8988T (cell line): Measurements from ENCODE around the gene AGAP1.
A peak's percentile ranks its signal among the peaks of the same experiment; 100 is the strongest.

ENCODE experiments used
- DNase-seq: peaks from one replicate; pipeline ENCODE4 v3.0.0; 2011

AGAP1 gene

GRCh38 chr2:235781775-235782174, 287.9 kb downstream of the AGAP1 start:
- no peak for DNase-seq

DNA sequence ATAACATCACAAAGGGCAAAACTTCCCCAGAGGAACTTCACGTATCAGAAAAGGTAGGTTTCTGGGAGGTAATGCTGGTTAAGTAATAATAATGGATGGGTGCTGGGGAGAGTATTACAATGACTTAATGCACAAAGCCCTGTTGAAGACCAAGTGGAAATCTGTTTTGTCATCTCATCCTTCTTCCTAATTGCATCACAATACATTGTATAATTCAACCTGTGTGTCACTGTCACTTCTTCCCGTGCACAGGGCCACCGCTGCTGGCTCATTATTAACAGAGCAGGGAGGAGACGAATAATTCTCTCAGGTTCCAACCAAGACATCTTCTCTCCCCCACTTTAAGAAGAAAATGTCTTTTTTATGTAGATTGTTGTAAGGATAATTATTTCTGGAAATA, 290.9 kb downstream of the AGAP1 start:
- DNase-seq = no peak

DNA sequence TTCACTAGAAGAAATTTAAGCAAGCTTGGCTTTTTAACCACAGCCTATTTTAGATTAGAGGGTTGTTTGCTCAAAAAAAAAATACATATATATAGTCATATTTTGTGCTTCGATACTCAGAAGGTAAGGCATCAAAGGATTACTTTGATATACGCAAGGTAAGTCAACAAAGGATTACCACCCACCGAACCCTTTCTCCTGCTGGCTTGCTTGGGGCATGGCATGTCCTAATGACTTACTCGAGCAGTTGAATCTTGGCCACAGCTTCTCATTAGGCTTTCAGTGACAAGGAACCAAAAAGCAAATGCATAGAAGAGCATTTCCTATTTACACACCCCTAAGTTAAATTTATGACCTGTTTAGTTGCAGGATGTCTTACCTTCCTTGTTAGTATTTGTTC, 295.7 kb downstream of the AGAP1 start:
- DNase-seq = no peak

- no peak for DNase-seq
These were observed 299.4 kb downstream of the AGAP1 start for GRCh38 chr2:235793163-235793752.

GRCh38 chr2:235799281-235799680, 305.4 kb downstream of the AGAP1 start:
- DNase-seq = no peak

DNA sequence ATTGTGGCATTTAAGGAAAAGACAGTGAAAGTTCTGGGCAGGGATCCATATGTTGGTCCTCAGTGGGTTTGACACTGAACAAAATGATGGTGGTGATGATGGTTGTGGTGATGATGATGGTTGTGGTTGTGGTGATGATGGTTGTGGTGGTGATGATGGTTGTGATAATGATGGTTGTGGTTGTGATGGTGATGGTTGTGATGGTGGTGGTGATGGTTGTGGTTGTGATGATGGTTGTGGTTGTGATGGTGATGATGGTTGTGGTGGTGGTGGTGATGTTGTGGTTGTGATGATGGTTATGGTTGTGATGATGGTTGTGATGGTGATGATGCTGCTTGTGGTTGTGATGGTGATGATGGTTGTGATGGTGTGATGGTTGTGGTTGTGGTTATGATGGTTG, 308.7 kb downstream of the AGAP1 start:
- no peak for DNase-seq

- DNase-seq = no peak
These were observed 309.2 kb downstream of the AGAP1 start for GRCh38 chr2:235803028-235803427.

- DNase-seq = no peak
These were observed 310.8 kb downstream of the AGAP1 start for GRCh38 chr2:235804676-235805075.

DNA sequence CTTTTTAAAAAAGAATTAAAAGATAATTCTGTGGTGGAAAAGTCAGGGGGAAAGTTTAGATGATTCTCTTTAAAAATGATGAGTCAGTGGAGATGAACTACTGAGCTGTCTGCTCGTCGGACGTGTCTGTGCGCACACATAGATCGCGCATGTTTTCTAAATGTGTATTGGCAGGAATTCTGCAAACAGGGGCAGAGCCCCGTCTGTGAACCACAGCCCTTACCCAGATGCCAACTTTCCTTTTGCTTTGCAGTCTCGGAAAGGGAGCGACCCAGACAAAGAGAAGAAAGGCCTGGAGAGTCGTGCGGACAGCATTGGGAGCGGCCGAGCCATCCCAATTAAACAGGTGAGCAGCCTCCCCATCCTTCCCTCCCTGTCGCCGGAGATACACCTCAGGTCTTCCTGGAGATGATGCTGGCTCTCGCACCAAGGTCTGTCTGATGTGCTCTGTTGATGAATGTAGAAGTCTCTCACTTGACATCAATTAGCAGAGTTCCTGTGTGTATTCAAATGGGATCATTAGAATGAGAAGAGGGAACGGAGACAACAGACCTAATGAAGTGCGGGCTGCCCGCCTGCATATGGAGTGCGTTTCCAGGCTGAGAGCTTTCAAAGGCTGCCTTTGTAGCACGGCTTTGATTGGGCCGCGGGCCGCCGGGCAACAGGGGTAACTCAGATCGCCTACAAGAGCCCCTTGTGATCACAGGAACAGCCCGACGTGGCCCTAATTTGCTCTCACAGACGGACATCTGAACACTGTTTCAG, 313.3 kb downstream of the AGAP1 start:
- DNase-seq = no peak

DNA sequence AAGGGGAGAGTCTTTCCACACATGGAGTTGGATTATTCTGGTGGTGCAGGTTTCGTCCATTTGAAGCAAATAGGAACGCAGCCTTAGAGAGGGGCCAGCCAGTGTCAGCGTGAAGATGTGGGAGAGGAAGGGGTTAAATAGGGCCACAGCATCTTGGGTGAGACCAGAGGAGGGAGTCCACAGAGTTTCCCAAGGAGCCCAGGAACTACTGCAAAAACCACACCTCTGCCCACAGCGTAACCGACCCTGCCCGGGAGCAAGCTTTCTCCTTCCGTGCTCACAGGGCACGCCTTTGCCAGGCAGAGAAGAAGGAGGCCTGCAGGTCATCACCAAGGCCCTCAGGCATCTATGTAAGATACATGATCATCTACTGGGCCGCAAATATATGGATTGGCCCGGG, 314.5 kb downstream of the AGAP1 start:
- no peak for DNase-seq

GRCh38 chr2:235810252-235810651, 316.4 kb downstream of the AGAP1 start:
- DNase-seq = no peak

GRCh38 chr2:235810846-235811245, 317.0 kb downstream of the AGAP1 start:
- DNase-seq = no peak

GRCh38 chr2:235811446-235812184, 317.8 kb downstream of the AGAP1 start:
- no peak for DNase-seq

DNA sequence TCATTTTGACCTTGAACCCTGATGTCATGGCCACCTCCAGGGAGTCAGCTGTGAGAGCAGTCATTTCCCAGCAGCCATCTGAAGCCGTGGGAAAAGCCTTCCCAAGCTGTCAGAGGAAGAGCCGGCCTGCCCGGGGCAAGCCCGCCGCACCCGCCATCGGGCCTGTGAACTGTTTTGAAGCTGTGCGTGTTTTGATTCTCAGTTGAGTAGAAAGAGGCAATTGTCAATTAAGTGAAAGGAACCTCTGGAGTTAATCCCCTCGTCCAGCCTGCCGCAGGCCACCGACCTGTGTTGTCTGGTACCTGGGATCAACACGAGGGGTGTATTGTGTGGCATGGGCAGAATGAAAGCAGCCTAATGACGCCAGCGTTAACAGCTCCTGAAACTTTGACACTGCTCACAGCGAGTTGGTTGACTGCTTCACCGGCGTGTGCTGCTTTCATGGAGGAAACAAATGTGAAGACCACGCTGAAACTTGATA, 318.4 kb downstream of the AGAP1 start:
- DNase-seq = no peak

DNA sequence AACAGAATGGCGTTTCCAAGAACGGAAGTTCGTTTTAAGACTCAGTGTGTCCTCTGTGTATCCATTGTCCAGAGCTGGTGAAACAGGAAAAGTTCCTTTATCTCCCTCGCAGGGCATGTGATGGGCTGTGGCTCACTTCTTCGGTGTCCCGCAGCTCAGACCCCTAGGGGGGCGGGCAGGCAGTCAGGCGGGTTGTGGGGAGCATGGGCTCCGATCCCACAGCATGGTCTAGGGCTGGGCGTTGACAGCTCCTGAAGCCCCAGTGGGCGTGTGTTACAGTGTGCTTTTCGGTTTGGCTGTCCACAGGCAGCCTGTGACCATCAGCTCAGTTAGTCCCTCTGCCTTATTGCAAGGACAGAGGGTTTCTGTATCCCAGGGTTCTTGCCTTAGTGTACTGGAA, 319.6 kb downstream of the AGAP1 start:
- DNase-seq = no peak

DNA sequence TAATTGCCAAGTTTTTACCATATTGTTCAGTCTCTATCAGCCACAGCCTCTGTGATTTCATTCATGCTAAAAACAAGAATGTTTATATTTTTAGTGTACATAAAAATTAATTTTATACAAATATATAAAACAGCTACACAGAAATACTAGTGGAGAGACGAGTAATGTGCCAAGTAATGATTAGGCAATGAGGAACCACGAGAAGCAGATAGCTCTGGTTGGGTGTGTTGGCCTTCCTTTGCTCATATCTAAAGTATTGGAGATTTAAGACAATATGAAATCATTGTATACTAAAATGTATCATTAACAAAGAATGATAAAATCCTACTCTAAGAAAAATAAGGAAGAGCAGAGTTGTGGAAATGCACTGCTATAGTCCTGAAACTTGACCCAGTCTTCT, 326.7 kb downstream of the AGAP1 start:
- no peak for DNase-seq

- no peak for DNase-seq
These were observed 330.5 kb downstream of the AGAP1 start for GRCh38 chr2:235824331-235824730.

- no peak for DNase-seq
These were observed 332.1 kb downstream of the AGAP1 start for GRCh38 chr2:235825946-235826345.

DNA sequence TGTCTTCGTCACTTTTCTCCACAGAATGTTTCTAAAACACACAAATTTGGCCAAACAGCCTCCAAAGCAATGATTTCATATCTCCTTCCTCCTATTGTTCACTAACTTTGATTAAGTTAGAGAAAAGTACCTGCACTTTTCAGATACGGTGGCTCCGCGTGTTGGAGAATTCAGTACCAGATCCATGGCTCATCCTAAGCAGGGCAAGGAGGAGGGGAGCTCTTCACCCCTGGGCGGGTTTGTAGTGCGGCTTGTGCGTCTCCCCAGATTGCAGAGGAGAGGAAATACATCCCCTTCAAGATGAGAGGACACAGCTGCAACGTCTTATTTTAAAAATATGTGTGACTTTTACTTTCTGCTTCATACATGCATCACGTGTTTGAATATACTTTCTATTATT, 333.0 kb downstream of the AGAP1 start:
- no peak for DNase-seq

DNA sequence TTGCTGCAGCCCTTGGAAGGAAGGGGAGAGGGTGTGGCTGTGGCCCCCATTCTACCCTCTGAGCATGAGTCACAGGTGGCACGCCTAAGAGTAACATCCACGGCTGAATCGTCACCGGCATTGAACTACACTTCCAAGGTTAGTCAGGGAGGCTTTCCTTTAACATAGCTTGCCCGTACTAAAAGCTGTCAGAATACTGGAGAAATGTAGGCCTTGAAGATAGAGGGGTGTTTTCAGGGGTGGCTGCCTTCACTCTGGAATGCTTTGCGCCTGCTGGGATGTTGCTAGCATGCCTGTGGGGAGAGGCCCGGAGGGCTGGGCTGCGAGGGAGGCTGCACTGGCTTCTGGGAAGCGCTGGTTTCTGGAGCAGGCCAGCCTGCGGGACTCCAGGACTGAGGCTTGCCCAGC, 333.7 kb downstream of the AGAP1 start:
- DNase-seq = peak; percentile 59

DNA sequence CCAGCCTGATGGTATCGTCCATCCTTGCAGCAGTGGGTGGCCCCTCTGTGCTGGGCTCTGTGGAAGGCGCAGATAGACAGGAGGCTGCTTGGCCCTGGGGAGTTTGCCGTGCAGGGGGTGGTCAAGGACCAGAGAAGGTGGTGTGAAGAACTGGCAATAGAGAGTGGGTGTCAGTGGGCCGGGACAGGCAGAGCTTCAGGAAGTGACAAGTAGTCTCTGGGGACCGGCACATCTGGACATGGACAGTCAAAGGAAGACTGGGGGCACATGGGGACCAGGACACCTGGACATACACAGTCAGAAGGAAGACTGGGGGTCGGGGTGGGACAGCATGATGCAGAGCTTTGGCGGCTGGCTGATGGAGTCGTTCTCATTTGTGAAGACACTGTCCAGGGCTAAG, 335.9 kb downstream of the AGAP1 start:
- DNase-seq = no peak

DNA sequence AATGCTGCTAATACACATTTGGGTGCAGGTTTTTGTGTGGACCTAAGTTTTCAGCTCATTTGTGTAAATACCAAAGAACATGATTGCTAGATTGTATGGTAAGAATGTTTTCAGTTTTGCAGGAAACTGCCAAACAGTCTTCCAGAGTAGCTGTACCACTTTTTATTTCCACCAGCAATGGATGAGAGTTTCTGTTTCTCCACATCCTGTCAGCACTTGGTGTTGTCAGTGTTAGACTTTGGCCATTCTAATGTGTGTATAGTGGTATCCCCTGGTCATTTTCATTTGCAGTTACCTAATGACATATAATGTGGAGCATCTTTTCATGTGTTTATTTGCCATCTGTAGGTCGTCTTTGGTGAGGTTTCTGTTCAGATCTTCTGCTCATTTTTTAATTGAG, 337.9 kb downstream of the AGAP1 start:
- DNase-seq = no peak

- DNase-seq = no peak
These were observed 339.1 kb downstream of the AGAP1 start for GRCh38 chr2:235832941-235833340.

GRCh38 chr2:235833971-235834620, 340.3 kb downstream of the AGAP1 start:
- no peak for DNase-seq
